Thyroid gland (tissue), 4 donors: ENCODE results near the gene LYPD5. TPM values are rescaled to one million over a fixed set of nuclear protein-coding genes. Genes with fewer than 3 reads are reported as not detected.
"Not testable (repeated sequence)": the region's sequence is repeated elsewhere in the genome, so short reads cannot be mapped to it uniquely, and the experiment has no call there.

ENCODE experiments used
- DNase-seq, 2 donors: peaks; one replicate each; pipeline ENCODE4 v3.0.0-alpha.2; 2019
- H3K27ac ChIP-seq, 3 donors: fragments of 200-600 bp; sonication (generic); 1 replicate in 2 of 3; 2 replicates in 1 of 3; pipeline ENCODE4 v1.5.1; 2016 to 2019; ENCODE audit warnings: mild to moderate bottlenecking in 1 of 3, moderate library complexity in 1 of 3
- H3K27me3 ChIP-seq: fragments of 200-600 bp; sonication (generic); one replicate; pipeline ENCODE4 v1.5.1; 2019
- H3K36me3 ChIP-seq, 2 donors: fragments of 200-600 bp; sonication (generic); one replicate each; pipeline ENCODE4 v1.5.1; 2016 to 2019
- H3K4me1 ChIP-seq, 2 donors: fragments of 200-600 bp; sonication (generic); one replicate each; pipeline ENCODE4 v1.5.1; 2017 to 2019
- H3K4me3 ChIP-seq, 3 donors: fragments of 200-600 bp; sonication (generic); replicated peaks in 1 of 3; 1 replicate in 2 of 3; 2 replicates in 1 of 3; pipeline ENCODE4 v1.5.1; 2016; ENCODE audit warnings: mild to moderate bottlenecking in 1 of 3
- H3K9me3 ChIP-seq: fragments of 200-600 bp; sonication (generic); one replicate; pipeline ENCODE4 v1.5.1; 2017
- CTCF ChIP-seq, 6 experiments: fragments of 200-600 bp in 3 of 6; fragments of 450-650 bp in 3 of 6; sonication (generic) in 3 of 6; IDR thresholded peaks; one replicate each; pipeline ENCODE4 v1.5.1; 2016 to 2019; ENCODE audit warnings: antibody characterized with exemption in 6 of 6, mild to moderate bottlenecking in 2 of 6, inconsistent platforms in 1 of 6, moderate library complexity in 1 of 6
- POLR2A ChIP-seq, 2 donors: fragments of 450-650 bp; IDR thresholded peaks; one replicate each; pipeline ENCODE4 v1.6.1; 2017; ENCODE audit warnings: antibody characterized with exemption in 2 of 2, mild to moderate bottlenecking in 2 of 2, moderate library complexity in 1 of 2
- WGBS, 2 donors: methylation state at CpG; one replicate each; pipeline ENCODE4 v1.1.5; 2017; 5-methylcytosine and 5-hydroxymethylcytosine counted together
- intact Hi-C: fragments of 100-400 bp; cut with DNase I; formaldehyde crosslinking; loops from one replicate; pipeline ENCODE4 v1.15.1; 2023
- total RNA-seq, 4 donors: library from RNA; depleted of rRNA; stranded (reverse); fragments of >200 nt; gene quantifications; one replicate each; pipeline ENCODE4 v1.2.3, GENCODE V29; 2016

The LYPD5 gene
- total RNA-seq, 4 donors from 2014 or later = 1.6 to 7.6 (median 2.5) TPM

DNA sequence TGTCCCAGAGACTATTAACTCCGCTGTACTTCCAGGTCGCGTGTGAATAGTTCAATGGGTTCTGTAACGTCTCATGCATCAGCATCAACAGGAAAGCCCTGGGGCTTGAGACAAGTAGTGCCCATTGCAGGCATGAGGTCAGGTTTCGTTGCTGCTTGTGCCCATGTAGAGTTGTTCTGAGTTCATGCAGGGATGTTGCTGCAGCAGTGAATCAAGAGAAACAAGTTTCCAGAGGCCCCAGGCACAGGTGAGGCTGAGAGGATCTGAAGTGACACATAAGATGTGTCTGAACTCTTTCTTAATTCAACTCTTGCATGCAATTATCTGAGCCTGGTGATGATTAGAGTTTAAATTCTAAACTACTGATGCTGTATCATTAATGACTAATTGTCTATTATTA, 16.3 kb upstream of the LYPD5 start:
- no peak for DNase-seq
- Histone ChIP-seq H3K9me3 (no peaks in the 10 kb centered on the region), H3K27ac (no peak overlapping the region), H3K4me1 (peaks cover 0 to 4% of the 10 kb centered on the region in 2 donors), H3K4me3 (no peak overlapping the region), H3K27me3 (no peaks in the 10 kb centered on the region), H3K36me3 (no peaks in the 10 kb centered on the region)
- 74 to 86% methylated on average over 5 of the region's 5 CpGs for WGBS, 2 donors
- TF ChIP-seq POLR2A (IDR thresholded peaks at IDR 0.05) = no peak
- TF ChIP-seq CTCF (IDR thresholded peaks at IDR 0.05) = no peak
- intact Hi-C loops = no loop called here

DNA sequence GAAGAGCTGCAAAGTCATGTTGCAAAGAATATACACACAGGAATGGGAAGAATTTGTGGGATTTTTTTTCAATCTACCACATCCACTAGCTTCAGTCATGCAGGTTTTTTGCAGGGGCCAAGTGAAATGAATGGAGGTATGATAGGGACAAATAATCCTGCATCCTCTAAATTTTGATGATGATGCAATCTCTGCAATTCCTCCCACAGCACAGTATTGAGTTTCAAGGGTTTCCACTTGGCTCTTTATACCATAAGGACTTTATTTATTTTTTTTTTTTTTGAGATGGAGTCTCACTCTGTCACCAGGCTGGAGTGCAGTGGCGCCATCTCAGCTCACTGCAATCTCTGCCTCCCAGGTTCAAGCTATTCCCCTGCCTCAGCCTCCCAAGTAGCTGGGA, 15.2 kb upstream of the LYPD5 start:
- WGBS, 2 donors = 83 to 96% methylated on average over 1 of the region's 1 CpG
- H3K36me3 ChIP-seq, H3K4me3 ChIP-seq, H3K9me3 ChIP-seq, H3K4me1 ChIP-seq, H3K27ac ChIP-seq, H3K27me3 ChIP-seq, intact Hi-C loops, DNase-seq: not testable (repeated sequence)

GRCh38 chr19:43814663-43815352, 12.6 kb upstream of the LYPD5 start:
- intact Hi-C loops = no loop called here
- no peak for DNase-seq
- Histone ChIP-seq H3K27ac (no peak overlapping the region), H3K36me3 (no peaks in the 10 kb centered on the region), H3K27me3 (no peaks in the 10 kb centered on the region), H3K9me3 (no peaks in the 10 kb centered on the region), H3K4me3 (no peak overlapping the region), H3K4me1 (no peaks in the 10 kb centered on the region)
- TF ChIP-seq CTCF (IDR thresholded peaks at IDR 0.05) (no peak), POLR2A (IDR thresholded peaks at IDR 0.05) (no peak)
- WGBS, 2 donors = 76 to 81% methylated on average over 5 of the region's 5 CpGs

DNA sequence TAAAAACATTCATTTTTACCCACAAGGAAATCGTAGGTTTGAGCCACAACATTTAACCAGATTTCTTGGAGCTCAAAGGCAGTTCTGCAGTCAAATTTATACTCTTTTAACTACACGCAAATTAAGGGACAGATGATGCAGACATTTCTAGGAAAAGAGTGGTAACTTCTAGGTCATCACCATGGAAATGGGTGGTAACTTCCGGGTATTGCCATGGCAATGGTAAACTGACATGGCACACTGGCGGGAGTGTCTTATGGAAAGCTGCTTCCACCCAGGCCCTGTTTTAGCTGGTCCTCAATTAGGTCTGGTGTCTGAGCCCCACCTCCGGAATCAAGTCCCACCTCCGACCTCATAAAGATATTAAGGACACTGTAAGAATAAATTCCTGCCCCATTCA, 10.4 kb upstream of the LYPD5 start:
- no peaks in the 10 kb centered on the region for H3K4me1 ChIP-seq
- 69 to 74% methylated on average over 6 of the region's 6 CpGs for WGBS, 2 donors
- TF ChIP-seq CTCF (IDR thresholded peaks at IDR 0.05) = no peak
- TF ChIP-seq POLR2A (IDR thresholded peaks at IDR 0.05) = no peak
- H3K36me3 ChIP-seq = no peaks in the 10 kb centered on the region
- intact Hi-C loops = no loop called here
- H3K27ac ChIP-seq = no peak overlapping the region
- no peaks in the 10 kb centered on the region for H3K27me3 ChIP-seq
- no peaks in the 10 kb centered on the region for H3K9me3 ChIP-seq
- no peak overlapping the region for H3K4me3 ChIP-seq
- DNase-seq = no peak

DNA sequence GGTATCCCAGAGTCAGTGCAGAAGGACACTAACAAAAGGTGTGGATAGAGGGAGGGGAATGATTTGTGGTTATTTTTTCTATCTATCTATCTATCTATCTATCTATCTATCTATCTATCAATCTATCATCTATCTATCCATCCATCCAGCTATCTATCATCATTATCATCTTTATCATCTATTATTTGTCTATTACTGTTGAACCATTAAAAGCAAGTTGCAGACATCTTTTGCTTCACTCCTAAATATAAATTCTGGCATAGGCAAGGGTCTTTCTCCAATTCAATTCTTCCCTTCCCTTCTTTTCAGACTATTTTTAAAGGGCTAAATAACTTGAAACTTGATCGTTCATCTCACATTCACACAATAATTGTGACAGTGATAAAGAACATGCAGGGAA, 10.0 kb upstream of the LYPD5 start:
- H3K36me3 ChIP-seq = no peaks in the 10 kb centered on the region
- H3K4me3 ChIP-seq = no peak overlapping the region
- no peak for DNase-seq
- no peaks in the 10 kb centered on the region for H3K9me3 ChIP-seq
- intact Hi-C loops = no loop called here
- 73 to 80% methylated on average over 1 of the region's 1 CpG for WGBS, 2 donors
- no peaks in the 10 kb centered on the region for H3K27me3 ChIP-seq
- no peak overlapping the region for H3K27ac ChIP-seq
- no peaks in the 10 kb centered on the region for H3K4me1 ChIP-seq
- no peak for TF ChIP-seq CTCF (IDR thresholded peaks at IDR 0.05)
- TF ChIP-seq POLR2A (IDR thresholded peaks at IDR 0.05) = no peak
